HepG2 (cell line): ENCODE measurements around the gene ALG14. TPM values are rescaled to one million over a fixed set of nuclear protein-coding genes. Genes with fewer than 3 reads are reported as not detected.
A peak's percentile ranks its signal among the peaks of the same experiment; 100 is the strongest.

Experiments
- BRCA1 ChIP-seq: sonication (generic); formaldehyde crosslinking; IDR thresholded peaks from 2 replicates; pipeline ENCODE4 v1.4.0; 2020; ENCODE audit warnings: missing genetic modification reagents
- CEBPZ ChIP-seq: IDR thresholded peaks from 2 replicates; pipeline ENCODE4 v1.6.1; 2012; ENCODE audit warnings: low read length, improper control_type of control experiment
- FOSL1 ChIP-seq: sonication (generic); formaldehyde crosslinking; IDR thresholded peaks from 2 replicates; pipeline ENCODE4 v1.9.0; 2021; ENCODE audit warnings: missing genetic modification reagents, borderline replicate concordance
- FOXP4 ChIP-seq: sonication (generic); formaldehyde crosslinking; IDR thresholded peaks from 2 replicates; pipeline ENCODE4 v1.4.0; 2020; ENCODE audit warnings: missing genetic modification reagents
- GABPB1 ChIP-seq: IDR thresholded peaks from 2 replicates; pipeline ENCODE4 v1.6.1; 2016; ENCODE audit warnings: mild to moderate bottlenecking, missing genetic modification reagents, moderate library complexity, missing compliant biosample characterization
- HIVEP1 ChIP-seq: sonication (generic); formaldehyde crosslinking; IDR thresholded peaks from 2 replicates; pipeline ENCODE4 v1.4.0; 2020; ENCODE audit warnings: mild to moderate bottlenecking, missing genetic modification reagents
- NCOR1 ChIP-seq: fragments of 200-600 bp; sonication (generic); IDR thresholded peaks from 2 replicates; pipeline ENCODE4 v1.7.0; 2017; ENCODE audit warnings: antibody characterized with exemption, low read length, borderline replicate concordance
- NR2C2 ChIP-seq: sonication (generic); formaldehyde crosslinking; IDR thresholded peaks from 2 replicates; pipeline ENCODE4 v1.4.0; 2020; ENCODE audit warnings: missing genetic modification reagents, mild to moderate bottlenecking, moderate library complexity, borderline replicate concordance
- PAF1 ChIP-seq: IDR thresholded peaks from 2 replicates; pipeline ENCODE4 v1.6.1; 2016; ENCODE audit warnings: missing genetic modification reagents, missing compliant biosample characterization
- PRDM10 ChIP-seq: sonication (generic); formaldehyde crosslinking; IDR thresholded peaks from 2 replicates; pipeline ENCODE4 v1.4.0; 2020; ENCODE audit warnings: low read depth, missing genetic modification reagents
- RBM22 ChIP-seq: fragments of 200-400 bp; formaldehyde crosslinking; optimal IDR thresholded peaks from 2 replicates; pipeline ENCODE3; 2017; ENCODE audit warnings: mild to moderate bottlenecking, low read length, moderate library complexity
- SNRNP70 ChIP-seq: fragments of 200-400 bp; formaldehyde crosslinking; IDR thresholded peaks from 2 replicates; pipeline ENCODE4 v1.6.1; 2017; ENCODE audit warnings: mild to moderate bottlenecking, low read depth, low read length, moderate library complexity
- SOX13 ChIP-seq, 3 experiments: fragments of 450-650 bp in 1 of 3; sonication (generic) in 1 of 3; formaldehyde crosslinking in 1 of 3; IDR thresholded peaks in 2 of 3; conservative IDR thresholded peaks in 1 of 3; 2 replicates each; pipeline versions ENCODE4 v1.5.0 to v1.6.1; 2016 to 2020; ENCODE audit warnings: antibody characterized with exemption in 1 of 3, mild to moderate bottlenecking in 1 of 3, missing compliant biosample characterization in 1 of 3, missing genetic modification reagents in 1 of 3, moderate library complexity in 1 of 3
- SP5 ChIP-seq: IDR thresholded peaks from 2 replicates; pipeline ENCODE4 v1.6.1; 2016; ENCODE audit warnings: low read depth, borderline replicate concordance
- TAF15 ChIP-seq: fragments of 200-400 bp; formaldehyde crosslinking; IDR thresholded peaks from one replicate; pipeline ENCODE4 v1.6.1; 2018; ENCODE audit warnings: mild to moderate bottlenecking, low read depth, low read length; ENCODE audit not compliant: poor library complexity, severe bottlenecking
- TARDBP ChIP-seq: sonication (generic); formaldehyde crosslinking; IDR thresholded peaks from 2 replicates; pipeline ENCODE4 v1.8.0; 2022; ENCODE audit warnings: mild to moderate bottlenecking, missing genetic modification reagents
- TMF1 ChIP-seq: sonication (generic); formaldehyde crosslinking; IDR thresholded peaks from 2 replicates; pipeline ENCODE4 v1.8.1; 2022; ENCODE audit warnings: low read depth, missing genetic modification reagents
- ZEB1 ChIP-seq: IDR thresholded peaks from 2 replicates; pipeline ENCODE4 v1.6.1; 2012; ENCODE audit warnings: mild to moderate bottlenecking, low read depth, inconsistent platforms; ENCODE audit not compliant: insufficient replicate concordance
- ZNF230 ChIP-seq: sonication (generic); formaldehyde crosslinking; IDR thresholded peaks from 2 replicates; pipeline ENCODE4 v1.4.0; 2020; ENCODE audit warnings: mild to moderate bottlenecking, missing genetic modification reagents
- ZNF350 ChIP-seq: sonication (generic); formaldehyde crosslinking; IDR thresholded peaks from 2 replicates; pipeline ENCODE4 v1.4.0; 2020; ENCODE audit warnings: mild to moderate bottlenecking, low read depth, missing genetic modification reagents, borderline replicate concordance
- ZNF619 ChIP-seq: sonication (generic); formaldehyde crosslinking; IDR thresholded peaks from 2 replicates; pipeline ENCODE4 v1.4.0; 2020; ENCODE audit warnings: mild to moderate bottlenecking, missing genetic modification reagents
- polyA plus RNA-seq, 8 experiments: library from polyadenylated mRNA; depleted of rRNA in 3 of 8; stranded (reverse) in 7 of 8; unstranded in 1 of 8; fragments of >200 nt; fragmentation: Illumina TruSeq in 4 of 8; extraction: Trizol in 4 of 8; gene quantifications; 2 replicates each; pipeline versions ENCODE4 v1.2.1 to v1.2.3, GENCODE V29; 2011 to 2016; ENCODE audit warnings: low read depth in 4 of 8, missing spikeins in 1 of 8, mixed read lengths in 1 of 8; ENCODE audit not compliant: insufficient read depth in 1 of 8
- total RNA-seq, 5 experiments: library from RNA; depleted of rRNA; stranded (reverse); fragments of >200 nt; fragmentation: Illumina TruSeq; extraction: Trizol; gene quantifications; 2 replicates each; pipeline ENCODE4 v1.2.3, GENCODE V29; 2016; ENCODE audit warnings: low read depth in 1 of 5

ALG14 gene
- total and polyA plus RNA-seq, 2 of the 13 experiments (the other 11 are each of a cell fraction or from before 2014, with no cell fraction given): 4.5 to 12.7 TPM

- no peak for TF ChIP-seq SNRNP70
- TF ChIP-seq HIVEP1 (CRISPR knock-in tag): no peak
- peak; percentile 44; the same call in 1 of the 2 replicates for TF ChIP-seq NCOR1
- no peak for TF ChIP-seq ZNF350 (CRISPR knock-in tag)
- TF ChIP-seq CEBPZ: no peak
- TF ChIP-seq FOSL1: no peak
- no peak for TF ChIP-seq ZNF230 (CRISPR knock-in tag)
- TF ChIP-seq NR2C2 (CRISPR knock-in tag): peak; percentile 80
- no peak for TF ChIP-seq TMF1 (CRISPR knock-in tag)
- no peak for TF ChIP-seq BRCA1 (CRISPR knock-in tag)
- TF ChIP-seq ZNF619: no peak
- TF ChIP-seq TARDBP (CRISPR knock-in tag): no peak
- no peak for TF ChIP-seq RBM22
- peak; percentile 77 for TF ChIP-seq FOXP4 (CRISPR knock-in tag)
- no peak for TF ChIP-seq PAF1 (CRISPR knock-in tag)
- TF ChIP-seq SP5 (CRISPR knock-in tag): peak; percentile 90
- TF ChIP-seq GABPB1 (CRISPR knock-in tag): no peak
- no peak for TF ChIP-seq PRDM10 (CRISPR knock-in tag)
- no peak for TF ChIP-seq TAF15
- TF ChIP-seq ZEB1: no peak
- TF ChIP-seq SOX13 (IDR thresholded peaks at IDR 0.05): no peak
- peak in 1 of 2 experiments; percentile 63; a peak in 2 of 4 replicates for TF ChIP-seq SOX13 (CRISPR knock-in tag; conservative IDR thresholded peaks at IDR 0.05 in 1 of 2, IDR thresholded peaks at IDR 0.05 in 1 of 2)
These were observed 111.2 kb downstream of the ALG14 start (continued) for GRCh38 chr1:94961582-94961981.
